Measurements from ENCODE around the gene SLC7A11.

DNA sequence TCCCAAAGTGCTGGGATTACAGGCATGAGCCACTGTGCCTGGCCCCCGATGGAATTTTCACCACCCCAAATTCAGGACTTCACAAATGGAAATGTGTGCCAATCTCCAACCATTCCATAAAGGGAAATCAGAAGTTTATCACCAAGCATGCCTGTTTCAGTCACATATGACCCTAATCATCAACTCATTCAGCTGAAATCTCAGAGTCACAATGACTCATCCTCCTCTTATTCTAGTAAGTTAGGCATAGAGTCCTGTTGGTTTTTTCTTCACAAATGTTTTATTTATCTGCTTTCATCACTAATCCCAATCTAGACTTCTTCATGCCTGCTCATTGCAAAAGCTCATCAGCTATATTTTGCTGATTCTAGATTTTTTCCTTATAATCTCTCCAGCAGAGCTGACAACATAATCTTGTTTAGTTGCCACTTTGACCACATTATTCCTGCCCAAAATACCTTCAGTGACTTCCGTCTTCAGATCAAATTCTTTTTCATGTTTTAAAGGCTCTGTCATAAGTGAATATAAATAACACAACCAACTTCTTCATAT is 83.3 kb downstream of the SLC7A11 start:
- TF ChIP-seq CTCF (IDR thresholded peaks at IDR 0.05; ENCODE audit: poor library complexity) (no peak), EZH2 (IDR thresholded peaks at IDR 0.05; ENCODE audit: borderline replicate concordance) (no peak), EZH2phosphoT487 (IDR thresholded peaks at IDR 0.05; ENCODE audit: low read depth, severe bottlenecking, unreplicated experiment) (no peak)
